OCI-LY7 (cell line): ENCODE measurements around the gene DMAC2.

ENCODE experiments used
- CTCF ChIP-seq: fragments of 200-600 bp; sonication (generic); conservative IDR thresholded peaks from 2 replicates; pipeline ENCODE4 v1.5.1; 2014; ENCODE audit warnings: mild to moderate bottlenecking, antibody characterized with exemption, low read length, moderate library complexity, mixed read lengths
- EZH2phosphoT487 ChIP-seq: fragments of 200-600 bp; sonication (generic); IDR thresholded peaks from 2 replicates; pipeline ENCODE4 v1.6.1; 2018; ENCODE audit warnings: low read depth, borderline replicate concordance, mild to moderate bottlenecking, mixed run types, antibody characterized with exemption, low read length, moderate library complexity, mixed read lengths

GRCh38 chr19:41447732-41448332 is 8.1 kb upstream of the DMAC2 start:
- TF ChIP-seq CTCF: peak; percentile 56
- TF ChIP-seq EZH2phosphoT487: no peak
